Stimulated activated CD4-positive, alpha-beta T cell treated with anti-CD3 and anti-CD28 coated beads, Interleukin-4, amount 100 ng/mL, for 24 hours (primary cell): ENCODE results near the gene STK17A.
"Not testable (repeated sequence)": the region's sequence is repeated elsewhere in the genome, so short reads cannot be mapped to it uniquely, and the experiment has no call there.

Source experiments
- DNase-seq: peaks from one replicate; pipeline ENCODE4 v3.0.0-alpha.2; 2020

STK17A gene

DNA sequence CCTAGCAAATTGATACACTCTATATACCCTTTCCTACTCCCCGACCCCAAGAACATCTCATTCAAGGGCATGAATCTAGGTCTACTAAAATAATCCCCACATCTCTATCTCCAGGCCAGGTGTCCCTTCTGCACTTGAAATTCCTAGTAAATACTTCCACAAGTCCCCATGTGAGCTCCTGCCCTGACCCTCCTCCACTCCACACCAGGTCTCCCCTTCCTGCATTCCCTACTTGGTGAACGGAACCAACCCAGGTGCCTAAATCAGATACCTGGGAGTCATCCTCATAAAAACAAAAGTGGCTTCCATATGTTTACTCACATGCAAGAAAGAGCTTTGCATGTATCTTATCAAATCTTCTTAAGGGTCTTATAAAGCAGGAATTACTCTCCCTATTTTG is 77.2 kb downstream of the STK17A start:
- DNase-seq, result no peak

DNA sequence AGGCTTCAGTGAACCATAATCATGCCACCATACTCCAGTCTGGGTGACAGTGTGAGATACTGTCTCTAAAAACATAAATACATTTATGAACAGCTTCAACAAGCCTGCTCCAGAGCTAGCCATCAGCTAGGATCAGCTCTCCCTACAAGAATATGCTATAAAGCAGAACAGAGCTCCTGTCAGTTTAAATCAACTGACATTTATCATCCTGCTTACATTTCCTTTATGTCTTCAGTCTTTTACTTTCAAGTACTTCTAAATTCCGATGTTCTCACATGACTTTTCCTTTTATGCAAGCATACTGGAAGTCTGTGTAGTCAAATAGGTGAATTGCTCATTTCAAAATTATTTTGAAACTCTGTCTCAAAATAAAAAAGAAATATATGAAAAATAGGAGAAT is 81.8 kb downstream of the STK17A start:
- no peak for DNase-seq

DNA sequence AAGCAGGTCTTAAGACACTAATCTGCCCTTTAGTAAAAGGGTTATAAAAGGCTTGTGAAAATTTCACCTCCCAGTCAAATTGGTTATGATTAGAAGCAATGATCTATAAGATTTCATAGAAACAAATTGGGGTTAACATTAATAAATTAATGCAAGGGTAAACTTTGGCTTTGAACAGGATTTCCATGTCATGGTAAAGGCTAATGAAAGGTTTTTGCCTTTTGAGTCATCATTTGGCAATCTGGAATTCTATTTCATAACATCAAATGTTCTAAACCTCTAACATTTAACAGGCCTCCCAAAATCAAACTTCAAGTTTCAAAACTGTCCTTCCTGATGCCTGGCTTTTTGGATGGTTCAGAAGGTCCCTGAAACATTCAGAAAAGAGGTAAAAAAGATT is 84.0 kb downstream of the STK17A start:
- DNase-seq, result no peak

DNA sequence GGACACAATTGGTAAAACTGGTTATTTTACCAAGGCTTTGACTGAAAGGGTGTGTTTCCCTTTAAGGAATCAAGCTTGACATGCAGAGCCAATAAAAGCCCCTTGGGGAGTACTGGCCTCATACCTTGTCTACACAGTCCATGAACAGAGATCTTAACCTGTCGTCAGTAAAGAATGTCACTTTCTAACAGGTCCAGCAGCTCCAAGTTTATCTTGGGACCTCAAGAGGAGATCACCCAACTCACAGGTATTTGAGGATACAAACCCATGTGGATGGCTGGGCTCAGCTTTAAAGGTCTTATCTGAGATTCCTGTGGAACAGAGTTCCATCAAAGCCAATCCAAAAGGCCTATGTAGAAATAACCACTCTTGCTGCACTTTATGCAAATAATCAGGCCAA is 85.1 kb downstream of the STK17A start:
- DNase-seq, result no peak

DNA sequence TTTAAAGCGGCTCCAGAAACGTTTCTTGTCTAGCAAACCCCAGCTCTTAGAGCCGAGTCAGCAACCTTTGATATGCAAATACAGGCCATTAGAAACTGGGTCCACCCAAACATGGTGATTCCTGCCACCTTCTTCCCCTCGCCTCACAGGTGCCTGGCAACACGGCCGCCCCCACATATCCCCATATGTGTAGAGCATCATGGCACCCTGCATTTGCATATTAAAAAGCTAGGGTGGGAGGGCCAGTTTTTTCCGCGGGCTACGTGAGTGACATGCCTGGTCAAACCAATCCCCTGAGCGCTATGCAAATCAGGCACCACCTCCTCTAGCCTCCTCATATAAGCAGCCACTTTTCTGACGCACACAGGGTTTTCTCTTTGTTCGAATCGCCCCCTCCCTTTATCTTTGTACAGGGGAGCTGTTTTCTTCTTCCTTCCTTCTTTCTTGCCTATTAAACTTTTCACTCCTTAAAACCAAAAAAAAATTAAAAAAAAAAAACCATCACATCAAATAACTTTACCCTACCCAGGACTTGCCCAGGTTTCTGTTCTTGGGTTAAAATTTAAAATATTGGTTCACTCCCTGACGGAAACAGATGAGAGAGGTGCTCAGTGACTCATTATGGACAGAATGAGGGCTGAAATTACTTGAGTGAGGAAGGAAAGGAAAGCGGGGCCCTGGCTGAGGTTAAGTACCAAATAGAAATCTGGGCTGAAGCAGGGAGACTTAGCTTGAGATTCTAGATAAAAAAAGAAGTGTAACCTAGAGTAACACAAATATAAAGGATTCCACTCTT is 86.6 kb downstream of the STK17A start:
- DNase-seq, result peak; percentile 87

DNA sequence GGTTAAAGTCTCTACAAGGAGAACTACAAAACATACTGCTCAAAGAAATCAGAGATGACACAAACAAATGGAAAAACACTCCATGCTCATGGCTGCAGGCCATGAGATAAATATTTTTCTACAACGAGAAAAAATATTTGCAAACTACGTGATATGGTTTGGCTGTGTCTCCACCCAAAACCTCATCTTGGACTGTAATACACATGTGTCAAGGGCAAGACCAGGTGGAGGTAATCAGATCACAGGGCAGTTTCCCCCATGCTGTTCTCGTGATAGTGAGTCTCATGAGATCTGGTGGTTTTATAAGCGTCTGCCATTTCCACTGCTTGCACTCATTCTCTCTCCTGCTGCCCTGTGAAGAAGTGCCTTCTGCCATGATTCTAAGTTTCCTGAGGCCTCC is 88.6 kb downstream of the STK17A start:
- no peak for DNase-seq

DNA sequence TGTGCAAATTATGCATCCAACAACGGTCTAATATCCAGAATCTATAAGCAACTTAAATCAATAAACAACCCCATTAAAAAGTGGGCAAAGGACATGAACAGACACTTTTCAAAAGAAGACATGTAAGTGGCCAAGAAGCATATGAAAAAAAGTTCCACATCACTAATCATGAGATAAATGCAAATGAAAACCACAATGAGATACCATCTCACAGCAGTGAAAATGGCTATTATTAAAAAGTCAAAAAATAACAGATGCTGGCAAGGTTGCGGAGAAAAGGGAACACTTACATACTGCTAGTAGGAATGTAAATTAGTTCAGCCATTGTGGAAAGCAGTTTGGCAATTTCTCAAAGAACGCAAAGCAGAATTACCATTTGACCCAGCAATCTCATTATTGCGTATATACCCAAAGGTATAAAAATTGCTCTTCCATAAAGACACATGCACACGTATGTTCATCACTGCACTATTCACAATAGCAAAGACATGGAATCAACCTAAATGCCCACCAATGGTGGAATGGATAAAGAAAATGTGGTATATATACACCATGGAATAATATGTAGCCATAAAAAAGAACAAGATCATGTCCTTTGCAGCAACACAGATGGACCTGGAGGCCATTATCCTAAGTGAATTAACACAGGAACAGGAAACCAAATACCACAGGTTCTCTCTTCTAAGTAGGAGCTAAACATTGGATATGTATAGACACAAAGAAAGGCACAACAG is 90.5 kb downstream of the STK17A start:
- not testable (repeated sequence) for DNase-seq

DNA sequence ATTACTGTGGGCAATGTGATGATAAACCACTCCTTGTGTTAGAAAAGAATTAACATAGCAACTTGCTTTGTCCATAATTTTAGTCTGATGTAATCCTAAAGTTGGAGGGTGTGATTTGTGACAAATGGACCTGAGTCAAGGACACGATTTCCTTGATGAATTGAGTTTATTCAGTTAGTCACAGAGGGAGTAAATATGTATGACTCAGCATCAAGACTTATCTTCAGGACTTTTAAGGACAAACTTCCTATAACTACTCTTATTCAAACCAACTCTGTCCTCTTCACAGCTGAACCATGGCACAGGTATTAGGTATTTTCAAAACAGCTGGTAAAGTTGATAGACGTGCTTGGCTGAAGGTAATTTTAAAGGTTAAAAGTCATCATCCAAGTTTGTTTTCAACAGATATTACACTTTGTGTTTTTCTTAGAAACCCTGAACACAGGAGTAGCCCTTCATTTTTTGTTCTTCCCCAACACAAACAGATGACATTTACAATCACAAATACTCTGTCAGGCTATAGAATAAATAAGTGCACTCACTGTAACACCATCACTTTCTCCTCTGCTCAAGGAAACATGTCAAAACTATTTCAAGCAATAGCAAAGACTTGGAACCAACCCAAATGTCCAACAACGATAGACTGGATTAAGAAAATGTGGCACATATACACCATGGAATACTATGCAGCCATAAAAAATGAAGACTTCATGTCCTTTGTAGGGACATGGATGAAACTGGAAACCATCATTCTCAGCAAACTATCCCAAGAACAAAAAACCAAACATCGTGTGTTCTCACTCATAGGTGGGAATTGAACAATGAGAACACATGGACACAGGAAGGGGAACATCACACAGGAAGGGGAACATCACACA is 91.9 kb downstream of the STK17A start:
- no peak for DNase-seq
